GM23338 (cell line): ENCODE results near the gene FCER2. TPM values are rescaled to one million over a fixed set of nuclear protein-coding genes. Genes with fewer than 3 reads are reported as not detected.
A peak's percentile ranks its signal among the peaks of the same experiment; 100 is the strongest.

Experiments
- ATAC-seq: fragments of 200-7000 bp; cut with Tn5 transposase; 3 replicates; pipeline ENCODE4 v1.9.1; 2020
- DNase-seq: peaks from one replicate; pipeline ENCODE4 v3.0.0-alpha.2; 2015; ENCODE audit warnings: low spot score
- H2AFZ ChIP-seq: fragments of 200-600 bp; sonication (generic); 2 replicates; pipeline ENCODE4 v1.8.0; 2016; ENCODE audit warnings: antibody characterized with exemption, mild to moderate bottlenecking, moderate library complexity
- H3F3A ChIP-seq: fragments of 200-600 bp; sonication (generic); replicated peaks from 2 replicates; pipeline ENCODE4 v1.8.0; 2017; ENCODE audit warnings: antibody characterized with exemption, mixed run types, low read depth
- H3K27ac ChIP-seq: fragments of 200-600 bp; sonication (generic); 2 replicates; pipeline ENCODE4 v1.6.1; 2016; ENCODE audit warnings: low read depth
- H3K27me3 ChIP-seq: fragments of 200-600 bp; sonication (generic); 2 replicates; pipeline ENCODE4 v1.8.0; 2016; ENCODE audit warnings: mild to moderate bottlenecking, mixed run types, moderate library complexity; ENCODE audit not compliant: insufficient read depth
- H3K36me3 ChIP-seq: fragments of 200-600 bp; sonication (generic); 2 replicates; pipeline ENCODE4 v1.8.0; 2016; ENCODE audit warnings: mild to moderate bottlenecking; ENCODE audit not compliant: insufficient read depth
- H3K4me1 ChIP-seq: fragments of 200-600 bp; sonication (generic); 2 replicates; pipeline ENCODE4 v1.8.0; 2016; ENCODE audit warnings: mild to moderate bottlenecking, moderate library complexity; ENCODE audit not compliant: insufficient read depth
- H3K4me2 ChIP-seq: fragments of 200-600 bp; sonication (generic); 2 replicates; pipeline ENCODE4 v1.7.1; 2017; ENCODE audit warnings: mixed run types
- H3K4me3 ChIP-seq: fragments of 200-600 bp; sonication (generic); 2 replicates; pipeline ENCODE4 v1.6.1; 2016; ENCODE audit warnings: mixed run types
- H3K79me2 ChIP-seq: fragments of 200-600 bp; sonication (generic); replicated peaks from 2 replicates; pipeline ENCODE4 v1.8.0; 2017; ENCODE audit warnings: mild to moderate bottlenecking; ENCODE audit not compliant: insufficient read depth
- H3K9me2 ChIP-seq: fragments of 200-600 bp; sonication (generic); 2 replicates; pipeline ENCODE4 v1.8.0; 2017; ENCODE audit not compliant: insufficient read depth
- H4K20me1 ChIP-seq: fragments of 200-600 bp; sonication (generic); replicated peaks from 2 replicates; pipeline ENCODE4 v1.8.0; 2017; ENCODE audit warnings: mild to moderate bottlenecking; ENCODE audit not compliant: insufficient read depth
- H3K27ac Mint-ChIP-seq: 2 replicates; pipeline ENCODE4 v1.8.0; 2020; ENCODE audit warnings: inconsistent platforms, mild to moderate bottlenecking, moderate library complexity, mixed read lengths
- H3K27me3 Mint-ChIP-seq: 3 replicates; pipeline ENCODE4 v1.8.0; 2022; ENCODE audit warnings: low read depth, mild to moderate bottlenecking, moderate library complexity, mixed read lengths, inconsistent platforms; ENCODE audit not compliant: insufficient read depth, poor library complexity
- H3K36me3 Mint-ChIP-seq: 3 replicates; pipeline ENCODE4 v1.8.0; 2021; ENCODE audit warnings: low read depth, mild to moderate bottlenecking, inconsistent platforms, moderate library complexity, mixed read lengths
- H3K4me1 Mint-ChIP-seq: 3 replicates; pipeline ENCODE4 v1.8.0; 2020; ENCODE audit warnings: mild to moderate bottlenecking, inconsistent platforms, mixed read lengths
- H3K4me3 Mint-ChIP-seq: 3 replicates; pipeline ENCODE4 v1.8.0; 2021; ENCODE audit warnings: moderate library complexity, mild to moderate bottlenecking, inconsistent platforms, mixed read lengths
- H3K9me3 Mint-ChIP-seq: 3 replicates; pipeline ENCODE4 v1.8.0; 2020; ENCODE audit warnings: moderate library complexity, mild to moderate bottlenecking, inconsistent platforms, mixed read lengths
- EZH2phosphoT487 ChIP-seq: fragments of 200-600 bp; sonication (generic); IDR thresholded peaks from one replicate; pipeline ENCODE4 v1.8.1; 2018; ENCODE audit warnings: antibody characterized with exemption; ENCODE audit not compliant: unreplicated experiment
- NANOG ChIP-seq: IDR thresholded peaks from 2 replicates; pipeline ENCODE4 v1.6.1; 2016; ENCODE audit warnings: antibody characterized with exemption, borderline replicate concordance
- POLR2AphosphoS5 ChIP-seq: IDR thresholded peaks from 2 replicates; pipeline ENCODE4 v1.6.1; 2016; ENCODE audit warnings: antibody characterized with exemption, low read depth
- polyA plus RNA-seq: library from polyadenylated mRNA; unstranded; fragments of >200 nt; fragmentation: Nextera tagmentation; extraction: Ambion mirVana; gene quantifications from 2 replicates; pipeline ENCODE4 v1.2.1, GENCODE V29; 2016
- total RNA-seq: library from RNA; depleted of rRNA; stranded (reverse); fragments of >200 nt; shearing (Covaris generic); gene quantifications from 2 replicates; pipeline ENCODE4 v1.2.3, GENCODE V29; 2014
- TF ChIP-seq, protein P1 (sequence below): fragments of 250-450 bp; sonication (Bioruptor Pico); IDR thresholded peaks from 2 replicates; pipeline ENCODE4 v1.5.0; 2020; ENCODE audit warnings: mild to moderate bottlenecking, moderate library complexity
- TF ChIP-seq, protein P2 (sequence below), 2 experiments: fragments of 200-600 bp in 1 of 2; sonication (generic) in 1 of 2; conservative IDR thresholded peaks; 2 replicates each; pipeline versions ENCODE4 v1.5.1 to v1.6.1; 2016 to 2017; ENCODE audit warnings: antibody characterized with exemption in 2 of 2, low read depth in 2 of 2, mild to moderate bottlenecking in 2 of 2, moderate library complexity in 1 of 2
- TF ChIP-seq, protein P3 (sequence below): IDR thresholded peaks from one replicate; pipeline ENCODE4 v1.6.1; 2018; ENCODE audit warnings: antibody characterized with exemption; ENCODE audit not compliant: unreplicated experiment

Gene FCER2
- total and polyA plus RNA-seq, 2 experiments from 2014 or later: 0.29 TPM; not detected in 1

DNA sequence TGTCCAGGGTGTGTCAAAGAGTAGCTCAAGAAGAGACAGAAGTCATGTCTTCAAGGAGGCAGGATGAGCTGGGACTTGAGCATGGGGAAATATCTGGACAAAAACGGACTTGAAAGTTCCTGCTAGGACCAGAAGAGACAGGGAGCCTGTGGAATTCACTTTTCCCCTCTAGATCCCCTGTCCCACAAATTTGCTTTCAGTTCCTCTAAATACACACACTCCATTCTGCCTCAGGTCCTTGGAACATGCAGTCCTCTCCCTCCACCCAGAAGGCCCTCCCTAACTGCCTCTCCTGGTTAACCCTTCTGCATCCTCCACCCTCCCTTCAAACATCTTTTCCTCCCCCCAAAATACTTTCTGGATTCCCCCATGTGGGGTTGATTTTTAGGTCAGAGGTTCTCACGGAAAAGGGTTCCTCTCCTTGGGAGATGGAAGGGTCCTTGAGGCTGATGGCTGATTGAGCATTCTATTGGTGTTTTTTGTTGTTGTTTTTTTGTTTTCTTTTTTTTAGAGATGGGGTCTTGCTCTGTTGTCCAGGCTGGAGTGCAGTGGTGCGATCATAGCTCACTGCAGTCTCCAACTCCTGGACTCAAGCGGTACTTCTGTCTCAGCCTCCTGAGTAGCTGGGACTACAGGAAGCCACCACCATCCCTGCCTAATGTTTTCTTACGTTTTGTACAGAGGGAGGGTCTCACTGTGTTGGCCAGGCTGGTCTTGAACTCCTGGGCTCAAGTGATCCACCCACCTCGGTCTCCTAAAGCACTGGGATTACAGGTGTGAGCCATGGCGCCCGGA lies 40.0 kb downstream of the FCER2 start:
- Histone ChIP-seq H3K27me3 (peaks cover 3% of the 10 kb centered on the region; the same call in 1 of the 2 replicates), H3F3A (no peaks in the 10 kb centered on the region), H3K4me1 (no peaks in the 10 kb centered on the region), H3K79me2 (no peaks in the 10 kb centered on the region), H3K9me2 (no peaks in the 10 kb centered on the region), H3K4me3 (no peak overlapping the region), H3K4me2 (no peak overlapping the region), H3K36me3 (no peaks in the 10 kb centered on the region), H3K27ac (no peak overlapping the region), H2AFZ (no peak overlapping the region), H4K20me1 (no peaks in the 10 kb centered on the region)
- H3K9me3 Mint-ChIP-seq: peaks cover 5% of the 10 kb centered on the region; the same call in 2 of the 3 replicates
- TF ChIP-seq, protein P1, sequence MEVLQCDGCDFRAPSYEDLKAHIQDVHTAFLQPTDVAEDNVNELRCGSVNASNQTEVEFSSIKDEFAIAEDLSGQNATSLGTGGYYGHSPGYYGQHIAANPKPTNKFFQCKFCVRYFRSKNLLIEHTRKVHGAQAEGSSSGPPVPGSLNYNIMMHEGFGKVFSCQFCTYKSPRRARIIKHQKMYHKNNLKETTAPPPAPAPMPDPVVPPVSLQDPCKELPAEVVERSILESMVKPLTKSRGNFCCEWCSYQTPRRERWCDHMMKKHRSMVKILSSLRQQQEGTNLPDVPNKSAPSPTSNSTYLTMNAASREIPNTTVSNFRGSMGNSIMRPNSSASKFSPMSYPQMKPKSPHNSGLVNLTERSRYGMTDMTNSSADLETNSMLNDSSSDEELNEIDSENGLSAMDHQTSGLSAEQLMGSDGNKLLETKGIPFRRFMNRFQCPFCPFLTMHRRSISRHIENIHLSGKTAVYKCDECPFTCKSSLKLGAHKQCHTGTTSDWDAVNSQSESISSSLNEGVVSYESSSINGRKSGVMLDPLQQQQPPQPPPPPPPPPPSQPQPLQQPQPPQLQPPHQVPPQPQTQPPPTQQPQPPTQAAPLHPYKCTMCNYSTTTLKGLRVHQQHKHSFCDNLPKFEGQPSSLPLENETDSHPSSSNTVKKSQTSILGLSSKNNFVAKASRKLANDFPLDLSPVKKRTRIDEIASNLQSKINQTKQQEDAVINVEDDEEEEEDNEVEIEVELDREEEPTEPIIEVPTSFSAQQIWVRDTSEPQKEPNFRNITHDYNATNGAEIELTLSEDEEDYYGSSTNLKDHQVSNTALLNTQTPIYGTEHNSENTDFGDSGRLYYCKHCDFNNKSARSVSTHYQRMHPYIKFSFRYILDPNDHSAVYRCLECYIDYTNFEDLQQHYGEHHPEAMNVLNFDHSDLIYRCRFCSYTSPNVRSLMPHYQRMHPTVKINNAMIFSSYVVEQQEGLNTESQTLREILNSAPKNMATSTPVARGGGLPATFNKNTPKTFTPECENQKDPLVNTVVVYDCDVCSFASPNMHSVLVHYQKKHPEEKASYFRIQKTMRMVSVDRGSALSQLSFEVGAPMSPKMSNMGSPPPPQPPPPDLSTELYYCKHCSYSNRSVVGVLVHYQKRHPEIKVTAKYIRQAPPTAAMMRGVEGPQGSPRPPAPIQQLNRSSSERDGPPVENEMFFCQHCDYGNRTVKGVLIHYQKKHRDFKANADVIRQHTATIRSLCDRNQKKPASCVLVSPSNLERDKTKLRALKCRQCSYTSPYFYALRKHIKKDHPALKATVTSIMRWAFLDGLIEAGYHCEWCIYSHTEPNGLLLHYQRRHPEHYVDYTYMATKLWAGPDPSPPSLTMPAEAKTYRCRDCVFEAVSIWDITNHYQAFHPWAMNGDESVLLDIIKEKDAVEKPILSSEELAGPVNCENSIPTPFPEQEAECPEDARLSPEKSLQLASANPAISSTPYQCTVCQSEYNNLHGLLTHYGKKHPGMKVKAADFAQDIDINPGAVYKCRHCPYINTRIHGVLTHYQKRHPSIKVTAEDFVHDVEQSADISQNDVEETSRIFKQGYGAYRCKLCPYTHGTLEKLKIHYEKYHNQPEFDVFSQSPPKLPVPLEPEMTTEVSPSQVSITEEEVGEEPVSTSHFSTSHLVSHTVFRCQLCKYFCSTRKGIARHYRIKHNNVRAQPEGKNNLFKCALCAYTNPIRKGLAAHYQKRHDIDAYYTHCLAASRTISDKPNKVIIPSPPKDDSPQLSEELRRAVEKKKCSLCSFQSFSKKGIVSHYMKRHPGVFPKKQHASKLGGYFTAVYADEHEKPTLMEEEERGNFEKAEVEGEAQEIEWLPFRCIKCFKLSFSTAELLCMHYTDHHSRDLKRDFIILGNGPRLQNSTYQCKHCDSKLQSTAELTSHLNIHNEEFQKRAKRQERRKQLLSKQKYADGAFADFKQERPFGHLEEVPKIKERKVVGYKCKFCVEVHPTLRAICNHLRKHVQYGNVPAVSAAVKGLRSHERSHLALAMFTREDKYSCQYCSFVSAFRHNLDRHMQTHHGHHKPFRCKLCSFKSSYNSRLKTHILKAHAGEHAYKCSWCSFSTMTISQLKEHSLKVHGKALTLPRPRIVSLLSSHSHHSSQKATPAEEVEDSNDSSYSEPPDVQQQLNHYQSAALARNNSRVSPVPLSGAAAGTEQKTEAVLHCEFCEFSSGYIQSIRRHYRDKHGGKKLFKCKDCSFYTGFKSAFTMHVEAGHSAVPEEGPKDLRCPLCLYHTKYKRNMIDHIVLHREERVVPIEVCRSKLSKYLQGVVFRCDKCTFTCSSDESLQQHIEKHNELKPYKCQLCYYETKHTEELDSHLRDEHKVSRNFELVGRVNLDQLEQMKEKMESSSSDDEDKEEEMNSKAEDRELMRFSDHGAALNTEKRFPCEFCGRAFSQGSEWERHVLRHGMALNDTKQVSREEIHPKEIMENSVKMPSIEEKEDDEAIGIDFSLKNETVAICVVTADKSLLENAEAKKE (CRISPR knock-in tag): no peak
- TF ChIP-seq POLR2AphosphoS5: no peak
- TF ChIP-seq EZH2phosphoT487: no peak
- TF ChIP-seq NANOG: no peak
- ATAC-seq: no peak
- no peaks in the 10 kb centered on the region for H3K36me3 Mint-ChIP-seq
- H3K27ac Mint-ChIP-seq: no peak overlapping the region
- H3K27me3 Mint-ChIP-seq: peaks cover 6% of the 10 kb centered on the region
- no peaks in the 10 kb centered on the region for H3K4me1 Mint-ChIP-seq
- H3K4me3 Mint-ChIP-seq: no peak overlapping the region
- DNase-seq: no peak

DNA sequence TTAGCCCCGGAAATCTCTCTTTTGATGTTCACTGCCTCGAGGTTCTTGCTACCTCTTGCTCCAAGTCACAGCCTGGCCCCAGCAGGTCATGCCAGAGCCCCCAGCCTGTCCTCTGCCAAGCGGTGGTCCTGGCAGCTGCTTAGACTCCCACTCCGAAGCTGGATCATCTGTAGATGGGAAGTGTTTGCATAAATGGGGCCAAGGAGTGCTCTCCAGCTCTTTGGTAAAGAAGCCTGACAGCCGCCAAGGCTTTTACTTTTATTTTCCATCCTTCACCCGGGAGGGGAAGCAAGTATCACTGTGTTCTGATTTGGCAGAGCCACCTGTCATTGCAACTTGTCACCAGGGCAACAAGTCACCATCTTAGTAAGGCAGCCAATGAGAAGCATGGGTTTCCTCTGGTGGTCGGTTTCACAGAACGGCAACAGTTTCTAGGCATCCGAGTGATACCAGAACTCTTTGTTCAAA lies 43.7 kb downstream of the FCER2 start:
- H3K4me3 ChIP-seq: no peak overlapping the region
- Mint-ChIP-seq H3K27ac (no peak overlapping the region), H3K4me3 (no peak overlapping the region), H3K36me3 (no peaks in the 10 kb centered on the region), H3K9me3 (0 out of 3 replicates have a peak, but pooled peaks cover 3% of the 10 kb centered on the region), H3K27me3 (peaks cover 11% of the 10 kb centered on the region), H3K4me1 (no peaks in the 10 kb centered on the region)
- H3K36me3 ChIP-seq: no peaks in the 10 kb centered on the region
- ATAC-seq (peak; percentile 77), DNase-seq (peak; percentile 63)
- no peaks in the 10 kb centered on the region for H3K79me2 ChIP-seq
- TF ChIP-seq NANOG: no peak
- TF ChIP-seq, protein P2, sequence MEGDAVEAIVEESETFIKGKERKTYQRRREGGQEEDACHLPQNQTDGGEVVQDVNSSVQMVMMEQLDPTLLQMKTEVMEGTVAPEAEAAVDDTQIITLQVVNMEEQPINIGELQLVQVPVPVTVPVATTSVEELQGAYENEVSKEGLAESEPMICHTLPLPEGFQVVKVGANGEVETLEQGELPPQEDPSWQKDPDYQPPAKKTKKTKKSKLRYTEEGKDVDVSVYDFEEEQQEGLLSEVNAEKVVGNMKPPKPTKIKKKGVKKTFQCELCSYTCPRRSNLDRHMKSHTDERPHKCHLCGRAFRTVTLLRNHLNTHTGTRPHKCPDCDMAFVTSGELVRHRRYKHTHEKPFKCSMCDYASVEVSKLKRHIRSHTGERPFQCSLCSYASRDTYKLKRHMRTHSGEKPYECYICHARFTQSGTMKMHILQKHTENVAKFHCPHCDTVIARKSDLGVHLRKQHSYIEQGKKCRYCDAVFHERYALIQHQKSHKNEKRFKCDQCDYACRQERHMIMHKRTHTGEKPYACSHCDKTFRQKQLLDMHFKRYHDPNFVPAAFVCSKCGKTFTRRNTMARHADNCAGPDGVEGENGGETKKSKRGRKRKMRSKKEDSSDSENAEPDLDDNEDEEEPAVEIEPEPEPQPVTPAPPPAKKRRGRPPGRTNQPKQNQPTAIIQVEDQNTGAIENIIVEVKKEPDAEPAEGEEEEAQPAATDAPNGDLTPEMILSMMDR (conservative IDR thresholded peaks at IDR 0.05; ENCODE audit: low read depth in 2 of 2): no peak
- TF ChIP-seq, protein P3, sequence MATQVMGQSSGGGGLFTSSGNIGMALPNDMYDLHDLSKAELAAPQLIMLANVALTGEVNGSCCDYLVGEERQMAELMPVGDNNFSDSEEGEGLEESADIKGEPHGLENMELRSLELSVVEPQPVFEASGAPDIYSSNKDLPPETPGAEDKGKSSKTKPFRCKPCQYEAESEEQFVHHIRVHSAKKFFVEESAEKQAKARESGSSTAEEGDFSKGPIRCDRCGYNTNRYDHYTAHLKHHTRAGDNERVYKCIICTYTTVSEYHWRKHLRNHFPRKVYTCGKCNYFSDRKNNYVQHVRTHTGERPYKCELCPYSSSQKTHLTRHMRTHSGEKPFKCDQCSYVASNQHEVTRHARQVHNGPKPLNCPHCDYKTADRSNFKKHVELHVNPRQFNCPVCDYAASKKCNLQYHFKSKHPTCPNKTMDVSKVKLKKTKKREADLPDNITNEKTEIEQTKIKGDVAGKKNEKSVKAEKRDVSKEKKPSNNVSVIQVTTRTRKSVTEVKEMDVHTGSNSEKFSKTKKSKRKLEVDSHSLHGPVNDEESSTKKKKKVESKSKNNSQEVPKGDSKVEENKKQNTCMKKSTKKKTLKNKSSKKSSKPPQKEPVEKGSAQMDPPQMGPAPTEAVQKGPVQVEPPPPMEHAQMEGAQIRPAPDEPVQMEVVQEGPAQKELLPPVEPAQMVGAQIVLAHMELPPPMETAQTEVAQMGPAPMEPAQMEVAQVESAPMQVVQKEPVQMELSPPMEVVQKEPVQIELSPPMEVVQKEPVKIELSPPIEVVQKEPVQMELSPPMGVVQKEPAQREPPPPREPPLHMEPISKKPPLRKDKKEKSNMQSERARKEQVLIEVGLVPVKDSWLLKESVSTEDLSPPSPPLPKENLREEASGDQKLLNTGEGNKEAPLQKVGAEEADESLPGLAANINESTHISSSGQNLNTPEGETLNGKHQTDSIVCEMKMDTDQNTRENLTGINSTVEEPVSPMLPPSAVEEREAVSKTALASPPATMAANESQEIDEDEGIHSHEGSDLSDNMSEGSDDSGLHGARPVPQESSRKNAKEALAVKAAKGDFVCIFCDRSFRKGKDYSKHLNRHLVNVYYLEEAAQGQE: no peak
- no peaks in the 10 kb centered on the region for H4K20me1 ChIP-seq
- H3F3A ChIP-seq: no peaks in the 10 kb centered on the region
- peaks cover 10% of the 10 kb centered on the region for H3K27me3 ChIP-seq
- H3K9me2 ChIP-seq: no peaks in the 10 kb centered on the region
- H2AFZ ChIP-seq: no peak overlapping the region
- H3K27ac ChIP-seq: no peak overlapping the region
- no peaks in the 10 kb centered on the region for H3K4me1 ChIP-seq
- H3K4me2 ChIP-seq: no peak overlapping the region
